Dendritic cell treated with granulocyte-macrophage colony-stimulating factor and Interleukin-4, amounts not matched to agents 40 ng/mL and 50 ng/mL, for 4 days (primary cell): ENCODE data around the gene IFNL1.

Experiments
- H3K27ac Mint-ChIP-seq: one replicate; pipeline ENCODE4 v1.8.0; 2022; ENCODE audit warnings: mild to moderate bottlenecking, mixed read lengths
- H3K27me3 Mint-ChIP-seq: one replicate; pipeline ENCODE4 v1.8.0; 2022; ENCODE audit warnings: mild to moderate bottlenecking, mixed read lengths
- H3K36me3 Mint-ChIP-seq: one replicate; pipeline ENCODE4 v1.8.0; 2022; ENCODE audit warnings: low read depth, mixed read lengths
- H3K4me1 Mint-ChIP-seq: one replicate; pipeline ENCODE4 v1.8.0; 2022; ENCODE audit warnings: low read depth, mixed read lengths
- H3K4me3 Mint-ChIP-seq: one replicate; pipeline ENCODE4 v1.8.0; 2022; ENCODE audit warnings: mild to moderate bottlenecking, moderate library complexity, mixed read lengths
- H3K9me3 Mint-ChIP-seq: one replicate; pipeline ENCODE4 v1.8.0; 2022; ENCODE audit warnings: mixed read lengths
- intact Hi-C: fragments of 100-400 bp; cut with micrococcal nuclease; formaldehyde crosslinking; loops from one replicate; pipeline ENCODE4 v1.15.0; 2022

Gene IFNL1

GRCh38 chr19:39296055-39296645, at the start of gene IFNL1:
IFNL1 (plus strand) TSS chr19:39296407; CDS start chr19:39296422, 15 bp downstream.
- Mint-ChIP-seq H3K9me3 (no peaks in the 10 kb centered on the region), H3K27me3 (peaks cover 21% of the 10 kb centered on the region), H3K4me1 (peaks cover 49% of the 10 kb centered on the region), H3K27ac (no peak within 1 kb of the TSS), H3K4me3 (no peak within 1 kb of the TSS), H3K36me3 (no peaks in the 10 kb centered on the region)
- intact Hi-C loops: no loop called here

- Mint-ChIP-seq H3K27ac (no peak overlapping the region), H3K9me3 (no peaks in the 10 kb centered on the region), H3K4me3 (no peak overlapping the region), H3K36me3 (no peaks in the 10 kb centered on the region), H3K27me3 (peaks cover 44% of the 10 kb centered on the region), H3K4me1 (no peaks in the 10 kb centered on the region)
- intact Hi-C loops: no loop called here
Measured at GRCh38 chr19:39246951-39247669, 49.1 kb upstream of the IFNL1 start.

- intact Hi-C loops: no loop called here
- H3K4me1 Mint-ChIP-seq: peaks cover 5% of the 10 kb centered on the region
Measured at GRCh38 chr19:39247701-39248664, 48.2 kb upstream of the IFNL1 start.

GRCh38 chr19:39248806-39249205, 47.4 kb upstream of the IFNL1 start, which contains the start of gene IFNL4:
IFNL4 (minus strand) TSS chr19:39248856.
- no peaks in the 10 kb centered on the region for H3K9me3 Mint-ChIP-seq
- peaks cover 5% of the 10 kb centered on the region for H3K4me1 Mint-ChIP-seq
- intact Hi-C loops: no loop called here
- H3K27ac Mint-ChIP-seq: no peak within 1 kb of the TSS
- H3K36me3 Mint-ChIP-seq: no peaks in the 10 kb centered on the region
- H3K27me3 Mint-ChIP-seq: peaks cover 49% of the 10 kb centered on the region
- H3K4me3 Mint-ChIP-seq: no peak within 1 kb of the TSS

More at GRCh38 chr19:39247701-39248664, 48.2 kb upstream of the IFNL1 start:
- H3K27ac Mint-ChIP-seq: no peak overlapping the region
- H3K27me3 Mint-ChIP-seq: peaks cover 50% of the 10 kb centered on the region
- no peaks in the 10 kb centered on the region for H3K36me3 Mint-ChIP-seq
- no peaks in the 10 kb centered on the region for H3K9me3 Mint-ChIP-seq
- no peak overlapping the region for H3K4me3 Mint-ChIP-seq

GRCh38 chr19:39251081-39251480, 45.1 kb upstream of the IFNL1 start:
- H3K27me3 Mint-ChIP-seq: peaks cover 51% of the 10 kb centered on the region
- no peak overlapping the region for H3K27ac Mint-ChIP-seq
- no peaks in the 10 kb centered on the region for H3K9me3 Mint-ChIP-seq
- no peak overlapping the region for H3K4me3 Mint-ChIP-seq
- H3K4me1 Mint-ChIP-seq: peaks cover 5% of the 10 kb centered on the region
- intact Hi-C loops: no loop called here
- H3K36me3 Mint-ChIP-seq: no peaks in the 10 kb centered on the region

- Mint-ChIP-seq H3K36me3 (no peaks in the 10 kb centered on the region), H3K4me3 (no peak overlapping the region), H3K4me1 (peaks cover 5% of the 10 kb centered on the region), H3K27ac (no peak overlapping the region), H3K27me3 (peaks cover 54% of the 10 kb centered on the region), H3K9me3 (no peaks in the 10 kb centered on the region)
- intact Hi-C loops: no loop called here
Measured at GRCh38 chr19:39251846-39252245, 44.4 kb upstream of the IFNL1 start.

- Mint-ChIP-seq H3K4me3 (no peak overlapping the region), H3K36me3 (no peaks in the 10 kb centered on the region), H3K4me1 (peaks cover 5% of the 10 kb centered on the region), H3K27ac (no peak overlapping the region), H3K27me3 (peaks cover 48% of the 10 kb centered on the region), H3K9me3 (no peaks in the 10 kb centered on the region)
- intact Hi-C loops: no loop called here
Measured at GRCh38 chr19:39252458-39252857, 43.7 kb upstream of the IFNL1 start.

- intact Hi-C loops: no loop called here
- Mint-ChIP-seq H3K27ac (no peak overlapping the region), H3K4me1 (peaks cover 5% of the 10 kb centered on the region), H3K36me3 (no peaks in the 10 kb centered on the region), H3K4me3 (no peak overlapping the region), H3K27me3 (peaks cover 41% of the 10 kb centered on the region), H3K9me3 (no peaks in the 10 kb centered on the region)
Measured at GRCh38 chr19:39253374-39254149, 42.6 kb upstream of the IFNL1 start.

GRCh38 chr19:39254531-39255345, 41.5 kb upstream of the IFNL1 start:
- H3K4me1 Mint-ChIP-seq: peaks cover 5% of the 10 kb centered on the region
- no peak overlapping the region for H3K4me3 Mint-ChIP-seq
- no peaks in the 10 kb centered on the region for H3K36me3 Mint-ChIP-seq
- peaks cover 31% of the 10 kb centered on the region for H3K27me3 Mint-ChIP-seq
- intact Hi-C loops: no loop called here
- H3K9me3 Mint-ChIP-seq: no peaks in the 10 kb centered on the region
- no peak overlapping the region for H3K27ac Mint-ChIP-seq

- Mint-ChIP-seq H3K36me3 (no peaks in the 10 kb centered on the region), H3K9me3 (no peaks in the 10 kb centered on the region), H3K4me1 (peaks cover 5% of the 10 kb centered on the region), H3K27me3 (peaks cover 23% of the 10 kb centered on the region), H3K27ac (no peak overlapping the region), H3K4me3 (no peak overlapping the region)
- intact Hi-C loops: no loop called here
Measured at GRCh38 chr19:39257227-39257626, 39.0 kb upstream of the IFNL1 start.

GRCh38 chr19:39261704-39262103, 34.5 kb upstream of the IFNL1 start:
- Mint-ChIP-seq H3K4me3 (no peak overlapping the region), H3K27ac (no peak overlapping the region), H3K36me3 (no peaks in the 10 kb centered on the region), H3K9me3 (no peaks in the 10 kb centered on the region), H3K4me1 (peaks cover 11% of the 10 kb centered on the region), H3K27me3 (peaks cover 45% of the 10 kb centered on the region)
- intact Hi-C loops: no loop called here

- H3K36me3 Mint-ChIP-seq: no peaks in the 10 kb centered on the region
- H3K4me1 Mint-ChIP-seq: peaks cover 11% of the 10 kb centered on the region
- intact Hi-C loops: no loop called here
- peaks cover 49% of the 10 kb centered on the region for H3K27me3 Mint-ChIP-seq
- H3K4me3 Mint-ChIP-seq: no peak overlapping the region
- no peaks in the 10 kb centered on the region for H3K9me3 Mint-ChIP-seq
- H3K27ac Mint-ChIP-seq: no peak overlapping the region
Measured at GRCh38 chr19:39262496-39262895, 33.7 kb upstream of the IFNL1 start.

- no peak overlapping the region for H3K4me3 Mint-ChIP-seq
- peaks cover 11% of the 10 kb centered on the region for H3K4me1 Mint-ChIP-seq
- H3K9me3 Mint-ChIP-seq: no peaks in the 10 kb centered on the region
- no peak overlapping the region for H3K27ac Mint-ChIP-seq
- H3K36me3 Mint-ChIP-seq: no peaks in the 10 kb centered on the region
- intact Hi-C loops: no loop called here
- H3K27me3 Mint-ChIP-seq: peaks cover 52% of the 10 kb centered on the region
Measured at GRCh38 chr19:39263912-39264305, 32.3 kb upstream of the IFNL1 start.
